ENCODE results near the gene ZNF234.
A peak's percentile ranks its signal among the peaks of the same experiment; 100 is the strongest.
"Not testable (repeated sequence)": the region's sequence is repeated elsewhere in the genome, so short reads cannot be mapped to it uniquely, and the experiment has no call there.

The ZNF234 gene

GRCh38 chr19:44182145-44182544, 40.8 kb downstream of the ZNF234 start:
- DNase-seq (ENCODE audit: low spot score): no peak

- DNase-seq (ENCODE audit: low spot score): no peak
Measured at GRCh38 chr19:44190020-44190419, 48.7 kb downstream of the ZNF234 start.

DNA sequence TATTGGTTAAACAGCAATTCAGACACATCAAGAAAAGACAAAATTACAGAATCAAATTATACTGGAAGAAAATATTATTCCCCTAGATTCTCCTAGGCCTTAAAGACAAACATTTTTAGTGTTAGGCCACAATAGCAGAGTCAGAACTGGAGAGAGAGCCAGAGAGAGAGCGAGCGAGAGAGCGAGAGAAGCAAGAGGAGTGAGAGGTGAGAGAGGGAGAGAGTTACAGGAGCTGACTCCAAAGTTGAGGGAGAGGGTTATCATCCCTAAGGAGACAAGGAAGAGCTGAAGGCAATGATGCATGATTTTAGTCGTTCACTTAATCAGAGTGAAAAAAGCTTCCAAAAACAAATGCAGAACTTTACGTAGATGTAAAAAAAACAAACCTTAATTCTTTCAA, 50.8 kb downstream of the ZNF234 start:
- DNase-seq (ENCODE audit: low spot score): no peak

DNA sequence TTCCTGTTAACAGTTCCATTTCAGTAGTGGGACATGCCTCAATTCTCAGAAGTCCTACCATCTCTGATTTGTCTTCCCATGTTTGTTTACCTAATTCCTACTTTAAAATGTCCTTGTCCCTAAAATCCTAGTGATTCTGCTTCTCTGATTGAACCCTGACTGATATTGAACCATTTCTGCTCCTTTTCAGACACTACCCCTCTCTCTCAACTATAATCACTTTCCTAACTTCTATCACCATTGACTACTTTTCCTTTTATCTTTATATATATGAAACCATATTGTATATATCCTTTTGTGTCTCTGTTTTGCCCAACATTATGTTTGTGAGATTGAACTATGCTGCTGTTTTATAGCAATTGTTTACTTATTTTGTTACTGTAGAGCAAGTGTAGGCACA, 55.4 kb downstream of the ZNF234 start:
- no peak for DNase-seq (ENCODE audit: low spot score)

- DNase-seq (ENCODE audit: low spot score): no peak
Measured at GRCh38 chr19:44202470-44202869, 61.1 kb downstream of the ZNF234 start.

GRCh38 chr19:44202974-44203373, 61.6 kb downstream of the ZNF234 start:
- no peak for DNase-seq (ENCODE audit: low spot score)

GRCh38 chr19:44203877-44204276, 62.5 kb downstream of the ZNF234 start:
- DNase-seq (ENCODE audit: low spot score): not testable (repeated sequence)

DNA sequence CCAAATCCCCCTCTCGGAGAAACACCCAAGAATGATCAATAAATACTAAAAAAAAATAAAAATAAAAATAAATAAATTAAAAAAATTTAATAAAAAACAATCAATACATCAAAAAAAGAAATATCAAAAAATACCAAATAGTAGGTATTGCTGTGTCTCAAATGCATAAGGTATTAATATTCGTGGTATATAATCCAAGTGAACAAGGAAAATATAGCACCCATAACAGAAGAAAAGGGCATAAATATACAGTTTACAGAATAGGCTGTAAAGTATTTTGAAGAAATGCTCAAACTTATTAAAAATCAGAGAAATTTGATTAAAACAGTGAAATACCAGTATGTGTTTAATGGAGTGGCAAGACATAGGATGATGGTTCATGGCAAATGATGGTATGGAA, 63.4 kb downstream of the ZNF234 start:
- DNase-seq (ENCODE audit: low spot score): no peak

GRCh38 chr19:44207126-44207803, 65.9 kb downstream of the ZNF234 start:
- DNase-seq (ENCODE audit: low spot score): peak; percentile 91
